Activated CD4-positive, alpha-beta memory T cell treated with anti-CD3 and anti-CD28 coated beads for 36 hours (primary cell): Measurements from ENCODE around the gene PLEKHD1. TPM values are rescaled to one million over a fixed set of nuclear protein-coding genes. Genes with fewer than 3 reads are reported as not detected.

Experiments
- CTCF ChIA-PET: fragments of 350-600 bp; sonication (Branson Sonifier 250); formaldehyde crosslinking; loops from one replicate; lab custom pipeline; 2021; ENCODE audit warnings: antibody characterized with exemption, inconsistent platforms; lab: Charles Lee
- POLR2A ChIA-PET: fragments of 350-600 bp; sonication (Branson Sonifier 250); formaldehyde crosslinking; loops from one replicate; lab custom pipeline; 2021; ENCODE audit warnings: antibody characterized with exemption; lab: Charles Lee
- DNase-seq: peaks from one replicate; pipeline ENCODE4 v3.0.0-alpha.2; 2020
- H3K27ac Mint-ChIP-seq: one replicate; pipeline ENCODE4 v1.8.0; 2021; ENCODE audit warnings: mixed read lengths
- H3K27me3 Mint-ChIP-seq: one replicate; pipeline ENCODE4 v1.8.0; 2021; ENCODE audit warnings: mixed read lengths
- H3K36me3 Mint-ChIP-seq: one replicate; pipeline ENCODE4 v1.8.0; 2021; ENCODE audit warnings: mixed read lengths
- H3K4me1 Mint-ChIP-seq: one replicate; pipeline ENCODE4 v1.8.0; 2021; ENCODE audit warnings: low read depth, mixed read lengths
- H3K4me3 Mint-ChIP-seq: one replicate; pipeline ENCODE4 v1.8.0; 2021; ENCODE audit warnings: mild to moderate bottlenecking, mixed read lengths
- H3K9me3 Mint-ChIP-seq: one replicate; pipeline ENCODE4 v1.8.0; 2021; ENCODE audit warnings: mixed read lengths
- intact Hi-C: fragments of 100-400 bp; cut with micrococcal nuclease; formaldehyde crosslinking; loops from one replicate; pipeline ENCODE4 v1.15.1; 2023
- total RNA-seq, 2 experiments: library from RNA; stranded (reverse); gene quantifications; one replicate each; pipeline ENCODE4 v1.2.3, GENCODE V29; 2021

Gene PLEKHD1
- total RNA-seq, 2 experiments from 2014 or later: 0.05 TPM

GRCh38 chr14:69574954-69575295 lies 90.4 kb downstream of the PLEKHD1 start:
- H3K9me3 Mint-ChIP-seq: no peaks in the 10 kb centered on the region
- intact Hi-C loops: loop anchor here (1.0 kb wide), 3 partner anchors 27 to 333 kb away; no protein-coding TSS in a partner anchor
- peaks cover 44% of the 10 kb centered on the region for H3K27me3 Mint-ChIP-seq
- H3K36me3 Mint-ChIP-seq: no peaks in the 10 kb centered on the region
- no peak for DNase-seq
- peaks cover 11% of the 10 kb centered on the region for H3K4me1 Mint-ChIP-seq
- ChIA-PET POLR2A (no interaction called here), CTCF (interaction anchor here (0.6 to 4.5 kb wide), 22 partner anchors 10 to 1773 kb away, joined by 3 to 47 read pairs (median 4); no protein-coding TSS in a partner anchor)
- H3K4me3 Mint-ChIP-seq: no peak overlapping the region
- H3K27ac Mint-ChIP-seq: no peak overlapping the region

DNA sequence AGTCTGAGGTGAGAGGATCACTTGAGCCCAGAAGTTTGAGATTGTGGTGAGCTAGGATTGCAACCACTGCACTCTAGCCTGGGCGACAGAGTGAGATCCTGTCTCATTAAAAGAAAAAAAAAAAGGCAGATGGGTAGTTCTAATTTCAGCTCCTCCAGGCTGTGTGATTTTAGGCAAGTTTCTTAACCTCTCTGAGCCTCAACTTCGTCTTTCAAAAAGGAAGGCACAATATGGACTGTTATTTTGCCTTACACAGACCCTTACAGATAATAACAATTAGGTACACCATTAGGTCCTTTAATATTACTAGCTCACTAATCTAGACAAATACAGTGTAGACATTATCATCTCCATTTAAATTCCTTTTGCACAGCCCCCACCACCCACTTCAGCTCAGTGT lies 94.9 kb downstream of the PLEKHD1 start:
- intact Hi-C loops: no loop called here
- no peak for DNase-seq
- POLR2A ChIA-PET: interaction anchor here (0.9 kb wide), 1 partner anchor 14 kb away, joined by 3 read pairs; no protein-coding TSS in a partner anchor
- Mint-ChIP-seq H3K27me3 (peaks cover 16% of the 10 kb centered on the region), H3K9me3 (no peaks in the 10 kb centered on the region), H3K4me1 (peaks cover 3% of the 10 kb centered on the region), H3K27ac (no peak overlapping the region), H3K36me3 (no peaks in the 10 kb centered on the region), H3K4me3 (no peak overlapping the region)
- CTCF ChIA-PET: interaction anchor here (1.0 to 2.4 kb wide), 7 partner anchors 18 to 337 kb away, joined by 3 to 11 read pairs (median 4); no protein-coding TSS in a partner anchor

DNA sequence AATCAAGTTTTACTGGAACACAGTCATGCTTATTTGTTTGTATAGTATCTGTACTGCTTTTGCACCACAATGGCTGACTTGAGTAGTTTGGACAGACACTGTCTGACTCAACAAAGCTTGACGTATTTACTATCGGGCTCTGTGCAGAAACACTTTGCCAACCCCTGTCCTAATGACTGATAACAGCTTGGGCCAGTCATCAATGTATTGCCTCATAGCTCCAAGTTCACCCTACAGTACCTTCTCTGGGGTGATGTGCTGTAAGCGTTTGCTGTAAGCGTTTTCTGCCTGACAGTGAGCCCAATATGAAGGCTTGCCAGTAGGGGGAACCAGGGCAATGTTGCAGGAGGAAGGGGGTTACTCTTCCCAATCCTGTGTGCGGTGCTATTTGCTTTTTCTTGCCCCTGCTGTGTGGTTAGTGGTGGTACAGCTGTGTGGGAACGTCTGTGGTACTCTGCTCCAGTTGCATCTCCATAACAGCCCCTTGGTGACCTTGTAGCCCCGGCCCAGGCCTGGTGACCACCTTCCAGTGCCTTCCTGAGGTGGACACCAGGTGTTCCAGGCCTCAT lies 95.6 kb downstream of the PLEKHD1 start:
- Mint-ChIP-seq H3K27me3 (peaks cover 13% of the 10 kb centered on the region), H3K9me3 (no peaks in the 10 kb centered on the region), H3K4me1 (no peaks in the 10 kb centered on the region), H3K4me3 (no peak overlapping the region), H3K36me3 (no peaks in the 10 kb centered on the region), H3K27ac (no peak overlapping the region)
- intact Hi-C loops: no loop called here
- ChIA-PET CTCF (interaction anchor here (1.0 to 2.4 kb wide), 8 partner anchors 13 to 337 kb away, joined by 3 to 11 read pairs (median 4); no protein-coding TSS in a partner anchor), POLR2A (interaction anchor here (0.9 kb wide), 1 partner anchor 13 kb away, joined by 3 read pairs; no protein-coding TSS in a partner anchor)
- DNase-seq: peak; percentile 32

Other genes starting within 250 kb of the PLEKHD1 start
- not detected for gene GALNT16, start 224.6 kb upstream of the PLEKHD1 start, total RNA-seq
- 100 to 1,000 TPM; 327 to 330 TPM for gene ERH, start 86.4 kb upstream of the PLEKHD1 start, total RNA-seq
- gene SLC39A9, start 86.0 kb upstream of the PLEKHD1 start, total RNA-seq: 10 to 100 TPM; 39.3 to 40.3 TPM
- not detected for gene CCDC177, start 90.1 kb downstream of the PLEKHD1 start, total RNA-seq
- gene SUSD6, start 126.9 kb downstream of the PLEKHD1 start, total RNA-seq: 10 to 100 TPM; 69.9 to 72.2 TPM